HG03066 (cell line): Measurements from ENCODE around the gene PCDH9.
"Not testable (repeated sequence)": the region's sequence is repeated elsewhere in the genome, so short reads cannot be mapped to it uniquely, and the experiment has no call there.

Source experiments
- ATAC-seq: cut with Tn5 transposase; IDR thresholded peaks from one replicate; pipeline ENCODE4 v1.9.1; 2021; ENCODE audit warnings: low read depth; ENCODE audit not compliant: unreplicated experiment

The PCDH9 gene

GRCh38 chr13:67133476-67133875 is 96.7 kb downstream of the PCDH9 start:
- ATAC-seq: no peak

GRCh38 chr13:67131393-67131792 is 98.7 kb downstream of the PCDH9 start:
- ATAC-seq: no peak

GRCh38 chr13:67130444-67130843 is 99.7 kb downstream of the PCDH9 start:
- no peak for ATAC-seq

- ATAC-seq: no peak
These were observed 102.0 kb downstream of the PCDH9 start for GRCh38 chr13:67128136-67128535.

GRCh38 chr13:67125681-67126080 is 104.5 kb downstream of the PCDH9 start:
- ATAC-seq: no peak

GRCh38 chr13:67123165-67123564 is 107.0 kb downstream of the PCDH9 start:
- ATAC-seq: no peak

- ATAC-seq: no peak
These were observed 107.9 kb downstream of the PCDH9 start for GRCh38 chr13:67122251-67122650.

GRCh38 chr13:67120872-67121531 is 109.1 kb downstream of the PCDH9 start:
- ATAC-seq: no peak

GRCh38 chr13:67119481-67119894 is 110.6 kb downstream of the PCDH9 start:
- no peak for ATAC-seq

- ATAC-seq: no peak
These were observed 111.9 kb downstream of the PCDH9 start for GRCh38 chr13:67118277-67118676.

GRCh38 chr13:67117010-67117550 is 113.1 kb downstream of the PCDH9 start:
- no peak for ATAC-seq

GRCh38 chr13:67107979-67108378 is 122.2 kb downstream of the PCDH9 start:
- ATAC-seq: no peak

GRCh38 chr13:67106502-67107057 is 123.6 kb downstream of the PCDH9 start:
- no peak for ATAC-seq

- ATAC-seq: no peak
These were observed 128.2 kb downstream of the PCDH9 start for GRCh38 chr13:67101730-67102467.

- no peak for ATAC-seq
These were observed 129.4 kb downstream of the PCDH9 start for GRCh38 chr13:67100730-67101129.

- ATAC-seq: no peak
These were observed 130.6 kb downstream of the PCDH9 start for GRCh38 chr13:67099494-67099893.

- no peak for ATAC-seq
These were observed 132.2 kb downstream of the PCDH9 start for GRCh38 chr13:67097892-67098452.

- not testable (repeated sequence) for ATAC-seq
These were observed 133.2 kb downstream of the PCDH9 start for GRCh38 chr13:67096893-67097292.

GRCh38 chr13:67096418-67096817 is 133.7 kb downstream of the PCDH9 start:
- no peak for ATAC-seq

GRCh38 chr13:67095621-67096020 is 134.5 kb downstream of the PCDH9 start:
- ATAC-seq: no peak

GRCh38 chr13:67094952-67095351 is 135.2 kb downstream of the PCDH9 start:
- no peak for ATAC-seq
